ENCODE data around the gene ECD. TPM values are rescaled to one million over a fixed set of nuclear protein-coding genes. Genes with fewer than 3 reads are reported as not detected.
"Not testable (repeated sequence)": the region's sequence is repeated elsewhere in the genome, so short reads cannot be mapped to it uniquely, and the experiment has no call there.

The ECD gene
- total and polyA plus RNA-seq, 10 of the 15 experiments (the other 5 are each of a cell fraction or from before 2014, with no cell fraction given) = 27.3 to 61.6 (median 44.0) TPM

- H3K4me1 ChIP-seq (ENCODE audit: control insufficient read depth, insufficient read depth, low read length) = no peaks in the 10 kb centered on the region
- no peaks in the 10 kb centered on the region; the same call in 2 of the 3 replicates for H3K9me3 ChIP-seq (replicated peaks; ENCODE audit: control insufficient read depth, insufficient read depth, low read length)
- intact Hi-C loops (cut with micrococcal nuclease; ENCODE audit: unreplicated experiment) (no loop called here), in situ Hi-C loops (cut with MboI) (no loop called here)
- WGBS (ENCODE audit: insufficient coverage, insufficient replicate concordance, low lambda C conversion rate, missing lambda C conversion rate) = 97% methylated on average over 3 of the region's 3 CpGs
- H3K27ac ChIP-seq (ENCODE audit: control insufficient read depth, insufficient read depth) = no peak overlapping the region
- no peaks in the 10 kb centered on the region for H3K79me2 ChIP-seq (ENCODE audit: control insufficient read depth, insufficient read depth, low read length)
- H2AFZ ChIP-seq (ENCODE audit: control insufficient read depth, low read depth, low read length) = no peak overlapping the region
- H4K20me1 ChIP-seq (ENCODE audit: control insufficient read depth, insufficient read depth) = no peaks in the 10 kb centered on the region
- CTCF ChIA-PET = interaction anchor here (0.6 to 0.8 kb wide), 3 partner anchors 16 to 77 kb away, joined by 3 to 5 read pairs (median 3); no protein-coding TSS in a partner anchor
- no peak overlapping the region for H3K4me3 ChIP-seq
- no peak overlapping the region for H3K9ac ChIP-seq (ENCODE audit: control insufficient read depth, insufficient read depth, low read length)
- ATAC-seq (no peak), DNase-seq (ENCODE audit: low read depth, low spot score) (no peak), FAIRE-seq (no peak)
- RAD21 ChIA-PET (ENCODE audit: unreplicated experiment) = no interaction called here
- no peak for TF ChIP-seq RUNX3 (IDR thresholded peaks at IDR 0.05; ENCODE audit: low read length)
- H3K36me3 ChIP-seq (ENCODE audit: control insufficient read depth in 2 of 2, insufficient read depth in 2 of 2, low read length in 1 of 2) = peaks cover under 1 to 22% of the 10 kb centered on the region in 2 experiments; a peak in 2 of 4 replicates
- POLR2A ChIA-PET = interaction anchor here (0.6 to 0.7 kb wide), 3 partner anchors 12 to 84 kb away, joined by 3 to 5 read pairs (median 4); no protein-coding TSS in a partner anchor
- no peak overlapping the region for H3K4me2 ChIP-seq (ENCODE audit: control insufficient read depth, insufficient read depth)
- no peaks in the 10 kb centered on the region for H3K27me3 ChIP-seq (replicated peaks in 1 of 2; ENCODE audit: control insufficient read depth in 2 of 2, insufficient read depth in 2 of 2, low read length in 1 of 2)
- SMC1A ChIA-PET (ENCODE audit: uncharacterized antibody, unreplicated experiment) = interaction anchor here (0.6 to 1.5 kb wide), 2 partner anchors 56 to 117 kb away, joined by 3 read pairs; no protein-coding TSS in a partner anchor
- BruUV-seq (replicated peaks) = no TSS peak
Observed at GRCh38 chr10:73152009-73152408, 15.8 kb downstream of the ECD start.

- 92% methylated on average over 7 of the region's 8 CpGs for WGBS (ENCODE audit: insufficient coverage, insufficient replicate concordance, low lambda C conversion rate, missing lambda C conversion rate)
- POLR2A ChIA-PET, ATAC-seq: not testable (repeated sequence)
Observed at GRCh38 chr10:73150633-73151413, 17.0 kb downstream of the ECD start.

More at GRCh38 chr10:73150633-73151413, 17.0 kb downstream of the ECD start:
- in situ Hi-C loops (cut with MboI); RAD21 ChIA-PET (ENCODE audit: unreplicated experiment); H3K27ac ChIP-seq (ENCODE audit: control insufficient read depth, insufficient read depth); H3K4me3 ChIP-seq; H3K79me2 ChIP-seq (ENCODE audit: control insufficient read depth, insufficient read depth, low read length); H2AFZ ChIP-seq (ENCODE audit: control insufficient read depth, low read depth, low read length); H4K20me1 ChIP-seq (ENCODE audit: control insufficient read depth, insufficient read depth); H3K27me3 ChIP-seq (replicated peaks in 1 of 2; ENCODE audit: control insufficient read depth in 2 of 2, insufficient read depth in 2 of 2, low read length in 1 of 2); DNase-seq (ENCODE audit: low read depth, low spot score); BruUV-seq (replicated peaks); H3K4me2 ChIP-seq (ENCODE audit: control insufficient read depth, insufficient read depth); H3K9me3 ChIP-seq (replicated peaks; ENCODE audit: control insufficient read depth, insufficient read depth, low read length); H3K9ac ChIP-seq (ENCODE audit: control insufficient read depth, insufficient read depth, low read length); H3K4me1 ChIP-seq (ENCODE audit: control insufficient read depth, insufficient read depth, low read length); FAIRE-seq; intact Hi-C loops (cut with micrococcal nuclease; ENCODE audit: unreplicated experiment): not testable (repeated sequence)
- ChIA-PET CTCF (interaction anchor here (0.8 kb wide), 1 partner anchor 14 kb away, joined by 3 read pairs; no protein-coding TSS in a partner anchor), SMC1A (ENCODE audit: uncharacterized antibody, unreplicated experiment) (interaction anchor here (0.6 kb wide), 1 partner anchor 42 kb away, joined by 4 read pairs; no protein-coding TSS in a partner anchor)
- H3K36me3 ChIP-seq (ENCODE audit: control insufficient read depth in 2 of 2, insufficient read depth in 2 of 2, low read length in 1 of 2) = peaks cover 1 to 23% of the 10 kb centered on the region in 2 experiments; a peak in 2 of 4 replicates
